Measurements from ENCODE around the gene LRRC36. TPM values are rescaled to one million over a fixed set of nuclear protein-coding genes. Genes with fewer than 3 reads are reported as not detected.

Gene LRRC36
- total and polyA plus RNA-seq, 12 donors = 0.26 to 0.88 (median 0.42) TPM; not detected in 9

- H3K4me3 ChIP-seq = peak overlapping the region; percentile 15 to 56 (median 48)
- H3K4me1 ChIP-seq = peaks cover 4 to 24% (median 7%) of the 10 kb centered on the region in 9 donors
- TF ChIP-seq CTCF (IDR thresholded peaks at IDR 0.05) = no peak
- no peak overlapping the region for H3K27ac ChIP-seq
- no peaks in the 10 kb centered on the region for H3K36me3 ChIP-seq
- intact Hi-C loops (cut with DNase I) = no loop called here
- ATAC-seq = no peak
- H3K27me3 ChIP-seq = peaks cover 0 to 62% (median 30%) of the 10 kb centered on the region in 7 donors
- no peak for DNase-seq
- 27 to 37% methylated on average over 11 of the region's 11 CpGs for WGBS, 2 donors
- H3K9me3 ChIP-seq = no peaks in the 10 kb centered on the region
Observed at GRCh38 chr16:67326115-67326471, 522 bp upstream of the LRRC36 start.

GRCh38 chr16:67327743-67328142 lies 1.1 kb downstream of the LRRC36 start:
- WGBS, 2 donors = 60 to 61% methylated on average over 3 of the region's 3 CpGs
- TF ChIP-seq CTCF (IDR thresholded peaks at IDR 0.05) = no peak
- H3K27me3 ChIP-seq = peaks cover 0 to 46% (median 16%) of the 10 kb centered on the region in 7 donors
- H3K4me1 ChIP-seq = peaks cover 4 to 24% (median 7%) of the 10 kb centered on the region in 9 donors
- no peaks in the 10 kb centered on the region for H3K9me3 ChIP-seq
- H3K36me3 ChIP-seq = no peaks in the 10 kb centered on the region
- no peak overlapping the region for H3K4me3 ChIP-seq
- no peak for ATAC-seq
- no peak for DNase-seq
- intact Hi-C loops (cut with DNase I) = no loop called here
- H3K27ac ChIP-seq = no peak overlapping the region

GRCh38 chr16:67329901-67330300 lies 3.3 kb downstream of the LRRC36 start:
- Histone ChIP-seq H3K4me3 (no peak overlapping the region), H3K27me3 (peaks cover 0 to 25% (median 7%) of the 10 kb centered on the region in 7 donors), H3K27ac (no peak overlapping the region), H3K9me3 (peaks cover 0 to 8% (median 0%) of the 10 kb centered on the region in 11 donors), H3K36me3 (no peaks in the 10 kb centered on the region), H3K4me1 (peaks cover 4 to 22% (median 7%) of the 10 kb centered on the region in 9 donors)
- ATAC-seq (no peak), DNase-seq (no peak)
- intact Hi-C loops (cut with DNase I) = no loop called here
- no peak for TF ChIP-seq CTCF (IDR thresholded peaks at IDR 0.05)
- WGBS, 2 donors = 75 to 77% methylated on average over 5 of the region's 5 CpGs

- intact Hi-C loops (cut with DNase I) = no loop called here
- TF ChIP-seq CTCF (IDR thresholded peaks at IDR 0.05) = no peak
- H3K36me3 ChIP-seq = no peaks in the 10 kb centered on the region
- no peak overlapping the region for H3K4me3 ChIP-seq
- DNase-seq = no peak
- peaks cover 0 to 3% (median 0%) of the 10 kb centered on the region in 7 donors for H3K27me3 ChIP-seq
- 67 to 75% methylated on average over 2 of the region's 2 CpGs for WGBS, 2 donors
- peaks cover 0 to 17% (median 0%) of the 10 kb centered on the region in 11 donors for H3K9me3 ChIP-seq
- no peak for ATAC-seq
- H3K4me1 ChIP-seq = no peaks in the 10 kb centered on the region
- H3K27ac ChIP-seq = no peak overlapping the region
Observed at GRCh38 chr16:67333315-67333714, 6.7 kb downstream of the LRRC36 start.

Data from heart right ventricle (tissue), 16 donors.